Amniotic stem cell (primary cell): Measurements from ENCODE around the gene BRD9.
"Not testable (repeated sequence)": the region's sequence is repeated elsewhere in the genome, so short reads cannot be mapped to it uniquely, and the experiment has no call there.

ENCODE experiments used
- DNase-seq: peaks from one replicate; lab custom pipeline; 2025; lab: John Stamatoyannopoulos, UW

BRD9 gene

GRCh38 chr5:922436-923280 is 30.1 kb upstream of the BRD9 start:
- DNase-seq: no peak

DNA sequence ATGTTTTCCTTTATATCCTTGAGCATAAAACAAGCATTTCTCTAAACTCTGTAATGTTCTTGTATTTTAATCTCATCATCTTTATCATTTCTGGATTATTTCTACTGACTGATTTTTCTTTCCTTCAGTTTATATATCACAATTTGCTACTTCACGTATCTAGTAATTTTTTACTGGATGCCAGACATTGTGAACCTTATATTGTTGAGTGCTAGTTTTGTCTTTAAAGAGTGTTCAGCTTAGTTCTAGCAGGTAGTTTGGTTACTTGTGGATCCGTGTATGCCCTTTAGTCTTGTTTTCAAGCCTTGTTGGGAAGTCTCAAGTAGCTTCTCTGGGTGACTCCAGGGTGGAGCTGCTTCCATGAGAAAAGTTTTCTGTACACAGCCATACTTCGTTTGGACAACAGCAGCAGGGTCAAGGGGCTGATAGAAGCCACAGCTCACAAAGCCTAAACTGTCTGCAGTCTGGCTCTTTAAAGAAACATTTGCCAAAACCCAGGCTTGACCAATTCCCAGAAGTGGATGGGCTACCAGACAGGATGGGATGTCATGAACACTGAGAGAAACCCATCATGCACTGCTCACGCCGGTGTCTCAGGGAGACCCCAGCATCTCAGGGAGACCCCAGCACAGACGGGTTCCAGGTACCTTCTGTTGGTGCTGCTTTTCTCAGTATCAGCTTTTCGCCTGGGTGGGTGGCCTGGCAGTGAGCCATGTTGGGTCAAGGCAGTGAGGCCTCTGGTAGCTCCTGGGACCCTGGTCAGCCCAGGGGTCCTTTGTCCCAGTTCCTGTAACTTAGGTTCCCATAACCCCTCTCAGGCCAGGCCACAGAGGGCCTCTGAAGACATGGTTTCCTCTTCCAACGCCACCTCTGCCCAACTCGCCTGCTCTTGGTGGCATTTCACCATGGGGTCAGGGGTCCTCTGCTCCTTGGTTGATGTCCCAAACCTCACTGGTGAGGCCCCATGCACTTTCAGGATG is 29.1 kb upstream of the BRD9 start:
- DNase-seq: no peak

DNA sequence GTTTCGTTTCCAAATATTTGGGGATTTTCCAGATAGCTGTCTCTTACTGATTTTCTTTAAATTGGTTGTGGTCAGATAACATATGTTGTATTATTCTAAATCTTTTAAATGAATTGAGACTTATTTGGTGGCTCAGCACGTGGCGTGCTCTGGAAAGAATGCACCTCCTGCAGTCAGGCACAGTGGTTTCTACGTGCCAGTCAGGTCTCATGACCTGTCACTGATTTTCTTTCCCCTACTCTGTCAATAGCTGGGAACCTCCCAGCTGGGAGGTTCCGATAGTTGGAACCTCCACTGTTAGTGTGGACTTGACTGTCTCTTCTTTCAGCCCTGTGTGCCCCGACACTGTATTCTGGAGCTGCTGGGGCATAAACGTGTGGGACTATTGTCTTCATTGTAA is 27.7 kb upstream of the BRD9 start:
- no peak for DNase-seq

DNA sequence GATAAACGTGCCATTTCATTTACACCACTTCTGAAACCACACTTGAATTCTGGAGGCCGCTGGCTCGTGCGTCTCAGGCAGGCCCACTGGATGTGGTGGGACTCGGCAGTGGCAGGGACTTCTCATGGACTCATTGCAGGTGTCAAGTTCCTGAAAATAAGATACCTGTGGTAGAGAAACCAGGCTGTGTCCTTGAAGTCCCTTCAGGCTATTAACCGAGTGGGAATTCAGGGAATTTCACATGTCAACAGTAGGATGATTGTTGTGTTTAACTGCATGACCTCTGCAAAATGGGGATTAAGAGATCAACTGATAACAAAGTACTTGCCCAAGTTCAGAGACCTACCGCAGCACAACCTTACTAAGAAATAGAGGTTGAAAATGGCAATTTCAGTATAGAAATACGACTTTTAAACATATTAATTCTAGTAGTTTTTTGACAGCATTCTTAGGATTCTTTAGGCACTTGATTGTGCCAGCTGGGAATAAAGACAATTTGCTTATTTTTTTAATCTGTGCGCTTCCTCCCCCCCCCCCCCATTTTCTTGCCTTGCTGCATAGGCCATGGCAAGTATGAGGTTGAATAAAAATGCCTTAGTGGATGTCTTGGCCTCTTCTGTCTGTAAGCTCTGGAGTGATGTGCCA is 26.9 kb upstream of the BRD9 start:
- no peak for DNase-seq

- DNase-seq: not testable (repeated sequence)
Measured at GRCh38 chr5:918717-919116, 26.1 kb upstream of the BRD9 start.

GRCh38 chr5:916441-917293 is 24.1 kb upstream of the BRD9 start:
- DNase-seq: no peak

DNA sequence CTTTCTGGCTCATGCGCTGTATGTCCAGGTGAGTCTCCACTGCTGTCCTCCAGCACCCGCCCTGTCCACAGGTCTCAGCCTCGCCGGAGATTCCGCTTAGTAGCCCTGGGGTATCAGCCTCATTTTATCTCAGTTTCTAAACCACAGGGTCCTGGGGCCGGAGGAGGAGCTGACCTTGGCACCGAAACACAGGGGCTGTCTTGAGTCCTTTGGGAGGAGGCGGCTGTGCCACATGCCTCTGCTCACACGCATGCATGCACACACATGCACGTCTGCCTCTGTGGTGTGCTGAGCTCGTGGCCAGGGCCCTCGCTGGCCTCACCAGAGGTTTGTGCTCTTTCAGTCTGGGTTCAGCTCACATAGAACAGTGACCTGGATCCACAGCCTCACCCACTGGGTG is 23.3 kb upstream of the BRD9 start:
- no peak for DNase-seq

DNA sequence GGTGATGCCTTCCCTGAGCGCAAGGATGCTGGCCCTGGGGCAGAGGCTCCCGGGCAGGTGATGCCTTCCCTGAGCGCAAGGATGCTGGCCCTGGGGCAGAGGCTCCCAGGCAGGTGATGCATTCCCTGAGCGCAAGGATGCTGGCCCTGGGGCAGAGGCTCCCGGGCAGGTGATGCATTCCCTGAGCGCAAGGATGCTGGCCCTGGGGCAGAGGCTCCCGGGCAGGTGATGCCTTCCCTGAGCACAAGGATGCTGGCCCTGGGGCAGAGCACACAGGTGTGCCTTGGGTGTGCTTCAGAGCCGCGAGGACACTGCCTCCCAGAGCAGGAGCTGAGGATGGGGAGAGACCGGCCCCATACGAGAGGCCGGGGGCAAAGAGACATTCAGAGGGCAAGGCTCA is 22.7 kb upstream of the BRD9 start:
- DNase-seq: not testable (repeated sequence)

DNA sequence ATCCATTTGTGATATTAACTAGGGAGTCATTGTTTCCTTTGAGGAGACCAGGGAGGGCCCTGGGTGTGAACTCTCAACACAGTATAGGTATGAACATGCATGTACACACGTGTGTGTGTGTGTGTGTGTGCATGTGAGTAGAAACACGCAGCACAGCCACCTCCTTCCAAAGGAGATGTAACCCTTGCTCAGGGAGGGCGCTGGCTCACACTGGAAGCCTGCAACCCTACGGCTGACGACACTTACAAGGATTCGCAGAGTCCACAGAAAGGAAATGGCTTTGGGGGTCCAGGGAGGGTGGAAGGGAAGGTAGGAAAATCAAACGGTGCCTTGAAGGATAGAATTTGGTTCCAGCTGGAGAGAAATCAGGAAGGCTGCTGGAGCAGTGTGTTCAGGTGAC is 22.0 kb upstream of the BRD9 start:
- DNase-seq: no peak

- no peak for DNase-seq
Measured at GRCh38 chr5:914174-914573, 21.6 kb upstream of the BRD9 start.

GRCh38 chr5:912280-913091 is 19.9 kb upstream of the BRD9 start:
- DNase-seq: no peak

GRCh38 chr5:911601-912000 is 19.0 kb upstream of the BRD9 start:
- DNase-seq: no peak

GRCh38 chr5:910769-911160 is 18.2 kb upstream of the BRD9 start:
- DNase-seq: no peak

DNA sequence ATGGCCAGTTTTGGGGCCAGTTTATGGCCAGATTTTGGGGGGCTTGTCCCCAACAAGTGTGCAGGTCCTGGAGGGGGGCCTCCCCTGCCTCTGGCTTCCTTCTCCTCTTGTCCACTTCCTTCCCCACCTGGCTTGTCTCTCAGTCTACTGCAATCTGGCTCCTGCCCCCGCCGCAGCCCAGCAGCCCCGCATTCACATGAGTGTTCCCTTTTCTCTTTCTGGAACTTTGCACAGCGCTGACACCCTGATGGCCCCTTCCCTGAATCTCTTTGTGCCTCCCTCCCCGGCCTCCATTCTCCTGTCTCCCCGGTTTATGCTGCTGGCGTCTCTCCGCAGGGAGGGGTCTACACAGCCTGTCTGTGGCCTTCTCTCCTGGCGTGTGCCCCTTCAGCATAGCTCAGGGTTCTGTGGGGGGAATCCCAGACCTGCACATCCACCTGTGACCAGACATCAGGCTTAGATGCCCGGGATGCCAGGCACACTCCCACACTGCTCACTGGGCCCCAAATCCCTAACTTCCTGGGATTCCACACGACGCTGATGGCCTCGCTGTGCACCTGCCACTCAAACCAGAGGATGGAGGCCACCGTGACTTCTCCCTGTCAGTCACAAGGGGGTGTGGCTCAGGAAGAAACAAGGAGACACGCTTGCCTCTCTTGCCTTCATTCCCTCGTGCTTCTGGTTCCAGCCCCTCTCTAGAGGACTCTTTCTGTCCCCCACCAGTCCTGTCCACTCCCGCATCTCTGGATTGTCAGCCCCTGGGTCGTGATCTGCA is 17.6 kb upstream of the BRD9 start:
- no peak for DNase-seq

DNA sequence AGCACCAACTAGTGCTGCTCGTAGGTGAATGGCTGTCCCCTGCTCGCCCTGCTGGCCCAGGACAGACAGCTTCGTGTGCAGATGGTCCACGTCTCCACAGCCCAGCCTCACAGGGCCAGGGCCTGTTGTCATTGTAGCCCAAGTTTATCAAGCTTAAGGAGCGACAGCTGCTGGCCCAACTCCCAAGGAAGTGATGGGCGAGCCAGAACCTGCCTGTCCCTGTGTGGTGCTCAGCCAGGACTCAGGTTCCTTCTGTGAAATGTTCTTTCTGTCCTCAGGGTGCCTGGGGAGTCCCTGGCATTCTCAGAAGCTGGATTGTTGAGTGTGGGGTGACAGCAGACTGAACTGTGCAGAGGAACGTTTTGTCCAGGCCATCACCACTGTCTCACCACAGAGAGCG is 16.5 kb upstream of the BRD9 start:
- DNase-seq: no peak

DNA sequence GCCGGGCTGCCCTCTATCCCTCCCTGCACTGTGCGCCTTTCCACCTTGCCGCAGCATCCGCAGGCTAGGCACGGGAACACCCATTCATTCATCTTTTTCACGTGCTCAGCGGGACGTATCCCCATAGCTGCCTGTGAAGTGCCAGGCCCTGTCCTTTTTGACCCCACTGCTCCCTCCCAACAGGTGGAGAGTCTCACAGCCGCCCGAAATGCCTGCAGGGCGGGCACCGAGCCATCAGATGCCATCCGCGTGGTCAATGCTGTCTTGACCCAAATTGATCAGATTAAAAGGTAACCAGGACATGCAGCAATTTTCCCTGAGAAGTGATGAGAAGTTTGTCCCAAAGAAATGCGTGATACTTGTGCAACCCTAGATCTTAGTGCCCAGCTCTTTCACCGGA is 15.6 kb upstream of the BRD9 start:
- DNase-seq: no peak

DNA sequence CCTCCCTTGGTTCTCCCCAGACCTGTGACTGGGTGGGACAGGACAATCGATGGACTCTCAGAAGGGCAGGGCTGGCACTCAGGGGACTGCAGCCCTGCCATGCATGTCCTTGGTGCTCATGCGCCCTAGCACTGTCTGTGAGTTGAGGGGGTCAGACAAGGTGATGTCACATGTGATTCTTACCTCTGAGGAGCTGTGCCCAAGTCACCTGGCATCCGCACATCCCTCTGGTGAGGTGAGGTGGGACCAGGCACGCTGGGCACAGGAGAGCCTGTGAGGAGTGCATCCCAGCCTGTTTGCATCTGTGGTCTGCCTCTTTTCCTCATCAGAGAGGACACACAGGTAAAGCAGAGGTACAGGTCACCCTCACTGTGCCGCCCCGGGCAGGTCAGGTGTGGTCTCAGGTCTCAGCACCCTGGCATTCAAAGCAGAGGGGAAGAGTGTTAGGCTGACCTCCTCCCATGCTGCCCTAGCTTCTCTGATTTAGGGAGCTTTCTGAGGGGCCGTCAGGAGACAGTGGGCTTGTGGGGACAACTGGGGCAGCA is 14.8 kb upstream of the BRD9 start:
- DNase-seq: no peak

- no peak for DNase-seq
Measured at GRCh38 chr5:905139-905642, 12.6 kb upstream of the BRD9 start.

DNA sequence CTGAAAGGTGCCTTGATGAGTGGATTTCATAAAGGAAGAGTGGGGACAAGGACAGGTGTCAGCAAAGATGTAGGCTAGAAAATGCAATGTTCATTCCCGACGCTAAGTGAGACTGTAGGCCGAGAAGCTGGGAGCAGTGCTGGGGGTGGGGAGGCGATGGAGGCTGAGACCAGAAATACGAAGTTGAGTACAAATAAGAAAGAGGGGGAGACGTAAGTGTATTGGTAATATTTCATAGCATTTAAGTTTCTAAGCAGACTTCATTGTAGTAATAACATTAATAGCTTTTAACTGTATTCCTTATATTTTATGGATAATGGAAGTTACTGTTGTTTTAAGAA is 11.1 kb upstream of the BRD9 start:
- no peak for DNase-seq
